ENCODE measurements around the gene SLC6A17. TPM values are rescaled to one million over a fixed set of nuclear protein-coding genes. Genes with fewer than 3 reads are reported as not detected.

SLC6A17 gene
- polyA plus RNA-seq, 3 donors, result not detected

DNA sequence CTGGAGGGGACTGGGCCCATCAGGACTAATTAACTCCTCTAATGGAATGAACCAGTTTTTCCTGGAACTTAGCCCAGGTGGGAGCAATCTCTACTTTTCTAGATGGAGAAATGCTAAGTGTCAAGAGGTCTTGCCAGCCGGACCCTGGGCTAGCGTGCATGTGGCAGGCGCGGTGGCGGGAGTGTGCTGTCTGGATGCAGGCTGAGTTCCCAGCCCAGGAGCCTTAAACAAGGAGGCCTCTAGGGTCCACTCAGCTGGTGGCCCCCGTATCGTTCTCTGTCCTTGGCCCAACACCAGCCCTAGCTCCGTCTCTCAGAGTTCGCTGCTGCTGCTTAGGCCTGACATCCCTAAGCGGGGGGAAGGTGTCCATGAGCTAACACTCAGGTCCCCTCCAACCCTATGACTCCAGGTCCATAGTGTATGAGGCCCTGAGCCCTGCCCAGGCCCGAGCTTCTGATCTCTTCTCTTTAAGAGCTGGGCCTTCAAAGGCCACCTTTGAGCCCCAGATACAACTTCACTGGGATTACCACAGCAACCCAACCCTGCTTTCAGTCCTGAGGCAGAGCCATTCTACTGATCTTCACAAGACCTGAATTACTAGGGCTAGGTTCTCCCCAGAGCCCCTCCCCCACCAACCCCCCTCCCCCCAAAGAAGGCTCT lies 56.1 kb downstream of the SLC6A17 start:
- Histone ChIP-seq H3K79me2 (ENCODE audit: insufficient read depth, low read length) (no peaks in the 10 kb centered on the region), H3K9me3 (replicated peaks in 1 of 2; ENCODE audit: control insufficient read depth in 1 of 2, insufficient read depth in 1 of 2, low read length in 2 of 2) (no peaks in the 10 kb centered on the region), H3K4me1 (ENCODE audit: control insufficient read depth in 1 of 2, insufficient read depth in 2 of 2, low read length in 2 of 2) (peaks cover 14 to 22% of the 10 kb centered on the region in 2 donors), H3K9ac (ENCODE audit: insufficient read depth, low read length, poor library complexity, severe bottlenecking) (no peak overlapping the region), H3K4me2 (replicated peaks; ENCODE audit: extremely low read depth, low read length, poor library complexity, severe bottlenecking) (no peak overlapping the region), H3K27me3 (ENCODE audit: control insufficient read depth in 2 of 2, insufficient read depth in 2 of 2, low read length in 2 of 2) (peaks cover 4 to 7% of the 10 kb centered on the region in 2 donors), H2AFZ (ENCODE audit: insufficient read depth, low read depth, low read length, poor library complexity, severe bottlenecking) (no peak overlapping the region), H3K36me3 (replicated peaks in 1 of 2; ENCODE audit: control insufficient read depth in 1 of 2, insufficient read depth in 2 of 2, low read length in 2 of 2) (no peaks in the 10 kb centered on the region), H4K20me1 (ENCODE audit: insufficient read depth, low read length) (no peaks in the 10 kb centered on the region), H3K4me3 (replicated peaks in 1 of 3; ENCODE audit: low read depth in 2 of 3, low read length in 3 of 3) (no peak overlapping the region), H3K27ac (ENCODE audit: low read depth in 1 of 2, low read length in 2 of 2) (no peak overlapping the region)
- no peak for DNase-seq
- intact Hi-C loops (cut with micrococcal nuclease), result loop anchor here (2.0 to 5.0 kb wide), 2 partner anchors 106 to 256 kb away; no protein-coding TSS in a partner anchor
- Mint-ChIP-seq H3K4me3 (no peak overlapping the region), H3K4me1 (peaks cover 19% of the 10 kb centered on the region), H3K36me3 (peaks cover 0 to 6% of the 10 kb centered on the region in 2 donors), H3K27me3 (ENCODE audit: low read depth in 3 of 3) (peaks cover 4 to 11% (median 10%) of the 10 kb centered on the region in 3 donors), H3K27ac (peak overlapping the region in 1 of 7 donors; percentile 14), H3K9me3 (peaks cover 0 to 6% (median 2%) of the 10 kb centered on the region in 7 donors)
- WGBS (ENCODE audit: insufficient coverage), result 96% methylated on average over 11 of the region's 11 CpGs
- TF ChIP-seq, protein P1, sequence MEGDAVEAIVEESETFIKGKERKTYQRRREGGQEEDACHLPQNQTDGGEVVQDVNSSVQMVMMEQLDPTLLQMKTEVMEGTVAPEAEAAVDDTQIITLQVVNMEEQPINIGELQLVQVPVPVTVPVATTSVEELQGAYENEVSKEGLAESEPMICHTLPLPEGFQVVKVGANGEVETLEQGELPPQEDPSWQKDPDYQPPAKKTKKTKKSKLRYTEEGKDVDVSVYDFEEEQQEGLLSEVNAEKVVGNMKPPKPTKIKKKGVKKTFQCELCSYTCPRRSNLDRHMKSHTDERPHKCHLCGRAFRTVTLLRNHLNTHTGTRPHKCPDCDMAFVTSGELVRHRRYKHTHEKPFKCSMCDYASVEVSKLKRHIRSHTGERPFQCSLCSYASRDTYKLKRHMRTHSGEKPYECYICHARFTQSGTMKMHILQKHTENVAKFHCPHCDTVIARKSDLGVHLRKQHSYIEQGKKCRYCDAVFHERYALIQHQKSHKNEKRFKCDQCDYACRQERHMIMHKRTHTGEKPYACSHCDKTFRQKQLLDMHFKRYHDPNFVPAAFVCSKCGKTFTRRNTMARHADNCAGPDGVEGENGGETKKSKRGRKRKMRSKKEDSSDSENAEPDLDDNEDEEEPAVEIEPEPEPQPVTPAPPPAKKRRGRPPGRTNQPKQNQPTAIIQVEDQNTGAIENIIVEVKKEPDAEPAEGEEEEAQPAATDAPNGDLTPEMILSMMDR (IDR thresholded peaks at IDR 0.05), result no peak

DNA sequence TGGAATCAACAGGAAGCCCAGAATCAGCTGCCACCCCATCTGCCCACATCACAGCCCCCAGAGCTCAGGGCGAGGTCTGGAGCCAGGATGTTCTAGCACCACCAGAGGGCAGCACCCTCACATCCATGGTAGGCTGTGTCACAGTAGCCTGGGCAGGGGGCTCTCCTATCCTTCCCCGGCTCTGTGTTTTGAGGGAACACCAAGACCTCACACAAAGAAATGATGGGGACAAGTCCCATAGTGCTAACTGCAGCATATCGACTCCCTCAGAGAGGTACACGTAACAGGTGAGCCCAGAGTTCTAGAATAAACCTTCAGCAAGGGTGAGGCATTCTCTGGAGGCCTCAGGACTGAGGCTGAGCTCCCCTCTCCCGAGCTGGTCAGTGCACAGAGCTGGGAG lies 57.5 kb downstream of the SLC6A17 start:
- no peaks in the 10 kb centered on the region for H3K79me2 ChIP-seq (ENCODE audit: insufficient read depth, low read length)
- peaks cover 0 to 13% (median 3%) of the 10 kb centered on the region in 7 donors for H3K9me3 Mint-ChIP-seq
- 36% methylated on average over 4 of the region's 5 CpGs for WGBS (ENCODE audit: insufficient coverage)
- peaks cover 12 to 20% of the 10 kb centered on the region in 2 donors for H3K27me3 ChIP-seq (ENCODE audit: control insufficient read depth in 2 of 2, insufficient read depth in 2 of 2, low read length in 2 of 2)
- H3K4me2 ChIP-seq (replicated peaks; ENCODE audit: extremely low read depth, low read length, poor library complexity, severe bottlenecking), result no peak overlapping the region
- H3K4me3 Mint-ChIP-seq, result no peak overlapping the region
- H3K36me3 ChIP-seq (replicated peaks in 1 of 2; ENCODE audit: control insufficient read depth in 1 of 2, insufficient read depth in 2 of 2, low read length in 2 of 2), result no peaks in the 10 kb centered on the region
- peaks cover 24% of the 10 kb centered on the region for H3K4me1 Mint-ChIP-seq
- peak; percentile 45 to 62 (median 61) for DNase-seq
- H3K9ac ChIP-seq (ENCODE audit: insufficient read depth, low read length, poor library complexity, severe bottlenecking), result no peak overlapping the region
- no peak overlapping the region for H2AFZ ChIP-seq (ENCODE audit: insufficient read depth, low read depth, low read length, poor library complexity, severe bottlenecking)
- peak overlapping the region in 2 of 7 donors; percentile 12 to 16 for H3K27ac Mint-ChIP-seq
- H3K27ac ChIP-seq (ENCODE audit: low read depth in 1 of 2, low read length in 2 of 2), result no peak overlapping the region
- H3K27me3 Mint-ChIP-seq (ENCODE audit: low read depth in 3 of 3), result peaks cover 17 to 25% (median 23%) of the 10 kb centered on the region in 3 donors
- peaks cover 0 to 8% of the 10 kb centered on the region in 2 donors for H3K9me3 ChIP-seq (replicated peaks in 1 of 2; ENCODE audit: control insufficient read depth in 1 of 2, insufficient read depth in 1 of 2, low read length in 2 of 2)
- TF ChIP-seq, protein P1 (IDR thresholded peaks at IDR 0.05), result peak; percentile 95
- intact Hi-C loops (cut with micrococcal nuclease), result loop anchor here (1.0 to 5.0 kb wide), 3 partner anchors 104 to 254 kb away; no protein-coding TSS in a partner anchor
- H3K4me1 ChIP-seq (ENCODE audit: control insufficient read depth in 1 of 2, insufficient read depth in 2 of 2, low read length in 2 of 2), result peaks cover 15 to 34% of the 10 kb centered on the region in 2 donors
- H3K36me3 Mint-ChIP-seq, result peaks cover 4 to 10% of the 10 kb centered on the region in 2 donors
- no peak overlapping the region for H3K4me3 ChIP-seq (replicated peaks in 1 of 3; ENCODE audit: low read depth in 2 of 3, low read length in 3 of 3)
- no peaks in the 10 kb centered on the region for H4K20me1 ChIP-seq (ENCODE audit: insufficient read depth, low read length)
